ENCODE data around the gene REEP5.

The REEP5 gene

GRCh38 chr5:112833971-112834370 lies 88.1 kb downstream of the REEP5 start:
- no peak for DNase-seq (ENCODE audit: low read depth)

- DNase-seq (ENCODE audit: low read depth), result no peak
Measured at GRCh38 chr5:112830378-112830777, 91.6 kb downstream of the REEP5 start.

Measured in HS-5 (cell line).